GM23248 (cell line): ENCODE data around the gene GRK3. TPM values are rescaled to one million over a fixed set of nuclear protein-coding genes. Genes with fewer than 3 reads are reported as not detected.
"Not testable (repeated sequence)": the region's sequence is repeated elsewhere in the genome, so short reads cannot be mapped to it uniquely, and the experiment has no call there.

Experiments used
- DNase-seq: peaks from one replicate; pipeline ENCODE4 v3.0.0-alpha.2; 2015
- H2AFZ ChIP-seq: fragments of 200-600 bp; sonication (generic); 2 replicates; pipeline ENCODE4 v1.6.1; 2016; ENCODE audit warnings: antibody characterized with exemption
- H3F3A ChIP-seq: fragments of 200-600 bp; sonication (generic); 2 replicates; pipeline ENCODE4 v1.6.1; 2016; ENCODE audit warnings: mild to moderate bottlenecking, antibody characterized with exemption, mixed run types; ENCODE audit not compliant: insufficient read depth
- H3K27ac ChIP-seq: fragments of 200-600 bp; sonication (generic); 2 replicates; pipeline ENCODE4 v1.5.1; 2016; ENCODE audit warnings: mild to moderate bottlenecking
- H3K27me3 ChIP-seq: fragments of 200-600 bp; sonication (generic); replicated peaks from 2 replicates; pipeline ENCODE4 v1.6.1; 2016; ENCODE audit warnings: mild to moderate bottlenecking; ENCODE audit not compliant: insufficient read depth
- H3K36me3 ChIP-seq: fragments of 200-600 bp; sonication (generic); 2 replicates; pipeline ENCODE4 v1.6.1; 2016; ENCODE audit warnings: low read depth, mild to moderate bottlenecking
- H3K4me1 ChIP-seq: fragments of 200-600 bp; sonication (generic); 2 replicates; pipeline ENCODE4 v1.6.1; 2016; ENCODE audit warnings: mild to moderate bottlenecking; ENCODE audit not compliant: insufficient read depth
- H3K4me2 ChIP-seq: fragments of 200-600 bp; sonication (generic); one replicate; pipeline ENCODE4 v1.6.1; 2016; ENCODE audit warnings: mild to moderate bottlenecking; ENCODE audit not compliant: unreplicated experiment
- H3K4me3 ChIP-seq: fragments of 200-600 bp; sonication (generic); 2 replicates; pipeline ENCODE4 v1.5.1; 2016; ENCODE audit warnings: mild to moderate bottlenecking
- H3K79me2 ChIP-seq: fragments of 200-600 bp; sonication (generic); 2 replicates; pipeline ENCODE4 v1.6.1; 2016; ENCODE audit warnings: mild to moderate bottlenecking; ENCODE audit not compliant: insufficient read depth
- H3K9ac ChIP-seq: fragments of 200-600 bp; sonication (generic); 2 replicates; pipeline ENCODE4 v1.6.1; 2016; ENCODE audit warnings: mild to moderate bottlenecking
- H3K9me2 ChIP-seq: fragments of 200-600 bp; sonication (generic); 2 replicates; pipeline ENCODE4 v1.6.1; 2016; ENCODE audit warnings: mixed run types, mild to moderate bottlenecking, moderate library complexity; ENCODE audit not compliant: insufficient read depth
- H3K9me3 ChIP-seq: fragments of 200-600 bp; sonication (generic); one replicate; pipeline ENCODE4 v1.6.1; 2017; ENCODE audit warnings: low read depth
- H4K20me1 ChIP-seq: fragments of 200-600 bp; sonication (generic); 2 replicates; pipeline ENCODE4 v1.6.0; 2016; ENCODE audit not compliant: insufficient read depth
- EZH2 ChIP-seq: fragments of 200-600 bp; sonication (generic); IDR thresholded peaks from 2 replicates; pipeline ENCODE4 v1.6.1; 2018; ENCODE audit warnings: antibody characterized with exemption, mild to moderate bottlenecking; ENCODE audit not compliant: insufficient read depth, poor library complexity, severe bottlenecking
- EZH2phosphoT487 ChIP-seq: fragments of 200-600 bp; sonication (generic); IDR thresholded peaks from 2 replicates; pipeline ENCODE4 v1.6.1; 2018; ENCODE audit warnings: antibody characterized with exemption, moderate library complexity, mild to moderate bottlenecking, low read depth; ENCODE audit not compliant: insufficient read depth
- WGBS, 2 experiments: methylation state at CpG; one replicate each; pipeline ENCODE4 v1.1.6; 2015 to 2017; ENCODE audit warnings: low lambda C conversion rate in 2 of 2, low coverage in 1 of 2; ENCODE audit errors: missing lambda C conversion rate in 2 of 2; 5-methylcytosine and 5-hydroxymethylcytosine counted together
- in situ Hi-C: fragments of 300-500 bp; cut with MboI; formaldehyde crosslinking; loops from 2 replicates; pipeline ENCODE4 v1.15.0; 2020
- polyA plus RNA-seq: library from polyadenylated mRNA; unstranded; fragments of >200 nt; fragmentation: Nextera tagmentation; extraction: Ambion mirVana; gene quantifications from 2 replicates; pipeline ENCODE4 v1.2.1, GENCODE V29; 2016
- total RNA-seq: library from RNA; depleted of rRNA; stranded (reverse); fragments of >200 nt; shearing (Covaris generic); gene quantifications from 2 replicates; pipeline ENCODE4 v1.2.3, GENCODE V29; 2014

GRK3 gene
- total and polyA plus RNA-seq, 2 experiments from 2014 or later: 0.08 to 0.11 TPM

- no peak for DNase-seq
- Histone ChIP-seq H4K20me1 (no peaks in the 10 kb centered on the region), H3K9me3 (no peaks in the 10 kb centered on the region), H3F3A (no peaks in the 10 kb centered on the region), H3K9ac (no peak overlapping the region), H3K9me2 (no peaks in the 10 kb centered on the region), H3K36me3 (no peaks in the 10 kb centered on the region), H3K27me3 (peaks cover 45% of the 10 kb centered on the region), H3K4me2 (no peak overlapping the region), H3K79me2 (no peaks in the 10 kb centered on the region), H2AFZ (no peak overlapping the region), H3K4me1 (no peaks in the 10 kb centered on the region), H3K4me3 (no peak overlapping the region), H3K27ac (no peak overlapping the region)
- no peak for TF ChIP-seq EZH2phosphoT487
- no peak for TF ChIP-seq EZH2
- in situ Hi-C loops: no loop called here
- WGBS, 2 experiments: 91 to 96% methylated on average over 1 of the region's 1 CpG
Measured at GRCh38 chr22:25567251-25567675, 2.8 kb downstream of the GRK3 start.

- H4K20me1 ChIP-seq, DNase-seq, H3F3A ChIP-seq, H2AFZ ChIP-seq, H3K27ac ChIP-seq, H3K79me2 ChIP-seq, in situ Hi-C loops, H3K9me3 ChIP-seq, H3K9me2 ChIP-seq, H3K36me3 ChIP-seq, H3K9ac ChIP-seq, H3K4me1 ChIP-seq, H3K4me3 ChIP-seq, H3K4me2 ChIP-seq: not testable (repeated sequence)
- WGBS, 2 experiments: 75 to 87% methylated on average over 2 of the region's 2 CpGs
- peaks cover 45% of the 10 kb centered on the region for H3K27me3 ChIP-seq
Measured at GRCh38 chr22:25568066-25568465, 3.6 kb downstream of the GRK3 start.

- Histone ChIP-seq H3K79me2 (no peaks in the 10 kb centered on the region), H3K36me3 (no peaks in the 10 kb centered on the region), H4K20me1 (no peaks in the 10 kb centered on the region), H3K27me3 (peaks cover 32% of the 10 kb centered on the region), H3K4me3 (no peak overlapping the region), H3F3A (no peaks in the 10 kb centered on the region), H3K9me2 (no peaks in the 10 kb centered on the region), H3K9ac (no peak overlapping the region), H3K4me1 (no peaks in the 10 kb centered on the region), H3K27ac (no peak overlapping the region), H3K4me2 (no peak overlapping the region), H2AFZ (no peak overlapping the region), H3K9me3 (no peaks in the 10 kb centered on the region)
- 63 to 66% methylated on average over 9 of the region's 9 CpGs for WGBS, 2 experiments
- no peak for DNase-seq
- TF ChIP-seq EZH2phosphoT487: no peak
- in situ Hi-C loops: no loop called here
Measured at GRCh38 chr22:25569361-25569760, 4.9 kb downstream of the GRK3 start.

- H3K27ac ChIP-seq: no peak overlapping the region
- H3K4me1 ChIP-seq: no peaks in the 10 kb centered on the region
- no peak overlapping the region for H3K4me2 ChIP-seq
- no peak for DNase-seq
- 83 to 85% methylated on average over 10 of the region's 10 CpGs for WGBS, 2 experiments
- no peak overlapping the region for H2AFZ ChIP-seq
- peaks cover 29% of the 10 kb centered on the region for H3K27me3 ChIP-seq
- no peaks in the 10 kb centered on the region for H3K36me3 ChIP-seq
- H3K9ac ChIP-seq: no peak overlapping the region
- H4K20me1 ChIP-seq: no peaks in the 10 kb centered on the region
- H3K9me3 ChIP-seq: no peaks in the 10 kb centered on the region
- H3F3A ChIP-seq: no peaks in the 10 kb centered on the region
- H3K9me2 ChIP-seq: no peaks in the 10 kb centered on the region
- no peaks in the 10 kb centered on the region for H3K79me2 ChIP-seq
- H3K4me3 ChIP-seq: no peak overlapping the region
- in situ Hi-C loops: no loop called here
- TF ChIP-seq EZH2: no peak
- no peak for TF ChIP-seq EZH2phosphoT487
Measured at GRCh38 chr22:25569983-25570382, 5.5 kb downstream of the GRK3 start.

- no peak overlapping the region for H3K9ac ChIP-seq
- DNase-seq: no peak
- no peak overlapping the region for H3K4me2 ChIP-seq
- H3K9me3 ChIP-seq: no peaks in the 10 kb centered on the region
- TF ChIP-seq EZH2 (no peak), EZH2phosphoT487 (no peak)
- in situ Hi-C loops: no loop called here
- 62 to 69% methylated on average over 2 of the region's 2 CpGs for WGBS, 2 experiments
- peaks cover 24% of the 10 kb centered on the region for H3K27me3 ChIP-seq
- no peaks in the 10 kb centered on the region for H3K4me1 ChIP-seq
- no peak overlapping the region for H3K27ac ChIP-seq
- no peaks in the 10 kb centered on the region for H3K79me2 ChIP-seq
- H3K9me2 ChIP-seq: no peaks in the 10 kb centered on the region
- no peak overlapping the region for H2AFZ ChIP-seq
- H4K20me1 ChIP-seq: no peaks in the 10 kb centered on the region
- no peaks in the 10 kb centered on the region for H3F3A ChIP-seq
- H3K4me3 ChIP-seq: no peak overlapping the region
- no peaks in the 10 kb centered on the region for H3K36me3 ChIP-seq
Measured at GRCh38 chr22:25570486-25570885, 6.0 kb downstream of the GRK3 start.

GRCh38 chr22:25571969-25572707 lies 7.7 kb downstream of the GRK3 start:
- H4K20me1 ChIP-seq, H3K4me1 ChIP-seq, H3K79me2 ChIP-seq, H2AFZ ChIP-seq, in situ Hi-C loops, H3K27ac ChIP-seq, DNase-seq, H3K4me3 ChIP-seq, H3K9me2 ChIP-seq, H3K27me3 ChIP-seq, H3F3A ChIP-seq, H3K9me3 ChIP-seq, H3K4me2 ChIP-seq, H3K9ac ChIP-seq, H3K36me3 ChIP-seq: not testable (repeated sequence)
- 78 to 79% methylated on average over 8 of the region's 8 CpGs for WGBS, 2 experiments
